VCaP (cell line): ENCODE results near the gene JMJD1C.

Source experiments
- H3K27ac ChIP-seq: fragments of 450-650 bp; 2 replicates; pipeline ENCODE4 v1.5.1; 2017
- CTCF ChIP-seq: fragments of 450-650 bp; conservative IDR thresholded peaks from 2 replicates; pipeline ENCODE4 v1.5.1; 2017; ENCODE audit warnings: mild to moderate bottlenecking, moderate library complexity

Gene JMJD1C

GRCh38 chr10:63129888-63130287 lies 335.9 kb downstream of the JMJD1C start:
- no peak for TF ChIP-seq CTCF
- no peak overlapping the region for H3K27ac ChIP-seq

GRCh38 chr10:63128443-63128842 lies 337.3 kb downstream of the JMJD1C start:
- H3K27ac ChIP-seq: no peak overlapping the region
- no peak for TF ChIP-seq CTCF

GRCh38 chr10:63125459-63125858 lies 340.3 kb downstream of the JMJD1C start:
- TF ChIP-seq CTCF: no peak
- no peak overlapping the region for H3K27ac ChIP-seq

GRCh38 chr10:63123727-63124362 lies 341.9 kb downstream of the JMJD1C start:
- H3K27ac ChIP-seq: no peak overlapping the region
- no peak for TF ChIP-seq CTCF

GRCh38 chr10:63120554-63120953 lies 345.2 kb downstream of the JMJD1C start:
- no peak for TF ChIP-seq CTCF
- H3K27ac ChIP-seq: no peak overlapping the region

- TF ChIP-seq CTCF: no peak
Observed at GRCh38 chr10:63119041-63119440, 346.7 kb downstream of the JMJD1C start.

More at GRCh38 chr10:63119041-63119440, 346.7 kb downstream of the JMJD1C start:
- no peak overlapping the region for H3K27ac ChIP-seq
